Natural killer cell (primary cell): ENCODE measurements around the gene SEPTIN14. TPM values are rescaled to one million over a fixed set of nuclear protein-coding genes. Genes with fewer than 3 reads are reported as not detected.
"Not testable (repeated sequence)": the region's sequence is repeated elsewhere in the genome, so short reads cannot be mapped to it uniquely, and the experiment has no call there.

Source experiments
- ATAC-seq, 3 donors: fragments of 150-1000 bp in 2 of 3; fragments of 200-7000 bp in 1 of 3; cut with Tn5 transposase; 1 replicate in 1 of 3; 2 replicates in 2 of 3; pipeline ENCODE4 v1.10.0; 2021; ENCODE audit warnings: mild to moderate bottlenecking in 2 of 3, moderate library complexity in 2 of 3
- DNase-seq, 2 donors: peaks; one replicate each; pipeline versions ENCODE4 v3.0.0 to v3.0.0-alpha.2; 2013 to 2021; ENCODE audit warnings: mixed read lengths in 1 of 2
- H3K27ac ChIP-seq: one replicate; pipeline ENCODE4 v1.5.1; 2013; ENCODE audit warnings: mild to moderate bottlenecking, low read length
- H3K27me3 ChIP-seq: one replicate; pipeline ENCODE4 v1.6.1; 2013; ENCODE audit warnings: low read length; ENCODE audit not compliant: control insufficient read depth, insufficient read depth
- H3K36me3 ChIP-seq: one replicate; pipeline ENCODE4 v1.6.1; 2013; ENCODE audit warnings: low read length; ENCODE audit not compliant: control insufficient read depth, insufficient read depth
- H3K4me1 ChIP-seq: one replicate; pipeline ENCODE4 v1.6.1; 2013; ENCODE audit warnings: low read length; ENCODE audit not compliant: control insufficient read depth, insufficient read depth
- H3K4me3 ChIP-seq: one replicate; pipeline ENCODE4 v1.5.1; 2013; ENCODE audit warnings: low read length
- H3K9me3 ChIP-seq: one replicate; pipeline ENCODE4 v1.6.1; 2013; ENCODE audit warnings: low read length; ENCODE audit not compliant: control insufficient read depth, insufficient read depth
- H3K27ac Mint-ChIP-seq, 2 donors: one replicate each; pipeline ENCODE4 v1.8.0; 2022; ENCODE audit warnings: mild to moderate bottlenecking in 2 of 2, mixed read lengths in 2 of 2, moderate library complexity in 1 of 2
- H3K27me3 Mint-ChIP-seq, 2 donors: one replicate each; pipeline ENCODE4 v1.8.0; 2022; ENCODE audit warnings: low read depth in 2 of 2, mixed read lengths in 2 of 2
- H3K36me3 Mint-ChIP-seq: one replicate; pipeline ENCODE4 v1.8.0; 2022; ENCODE audit warnings: mixed read lengths
- H3K4me1 Mint-ChIP-seq, 2 donors: one replicate each; pipeline ENCODE4 v1.8.0; 2022; ENCODE audit warnings: mixed read lengths in 2 of 2
- H3K4me3 Mint-ChIP-seq: one replicate; pipeline ENCODE4 v1.8.0; 2022; ENCODE audit warnings: mild to moderate bottlenecking, moderate library complexity, mixed read lengths
- H3K9me3 Mint-ChIP-seq, 2 donors: one replicate each; pipeline ENCODE4 v1.8.0; 2022; ENCODE audit warnings: mixed read lengths in 2 of 2
- WGBS: methylation state at CpG from one replicate; pipeline ENCODE4 v1.1.7; 2013; ENCODE audit warnings: missing lambda C conversion rate; ENCODE audit not compliant: insufficient coverage; 5-methylcytosine and 5-hydroxymethylcytosine counted together
- intact Hi-C: fragments of 100-400 bp; cut with micrococcal nuclease; formaldehyde crosslinking; loops from one replicate; pipeline ENCODE4 v1.14.2; 2022
- total RNA-seq, 4 donors: library from RNA; stranded (reverse); fragments of 120-200 nt in 1 of 4; gene quantifications; one replicate each; pipeline versions ENCODE4 v1.2.3 to v1.2.4, GENCODE V29; 2013 to 2022
- TF ChIP-seq, protein P1 (sequence below): fragments of 200-600 bp; IDR thresholded peaks from one replicate; pipeline ENCODE4 v1.8.0; 2022; ENCODE audit warnings: antibody characterized with exemption

The SEPTIN14 gene
- total RNA-seq, 3 donors from 2014 or later (not counting 1 experiment from before 2014, with no cell fraction given): not detected

DNA sequence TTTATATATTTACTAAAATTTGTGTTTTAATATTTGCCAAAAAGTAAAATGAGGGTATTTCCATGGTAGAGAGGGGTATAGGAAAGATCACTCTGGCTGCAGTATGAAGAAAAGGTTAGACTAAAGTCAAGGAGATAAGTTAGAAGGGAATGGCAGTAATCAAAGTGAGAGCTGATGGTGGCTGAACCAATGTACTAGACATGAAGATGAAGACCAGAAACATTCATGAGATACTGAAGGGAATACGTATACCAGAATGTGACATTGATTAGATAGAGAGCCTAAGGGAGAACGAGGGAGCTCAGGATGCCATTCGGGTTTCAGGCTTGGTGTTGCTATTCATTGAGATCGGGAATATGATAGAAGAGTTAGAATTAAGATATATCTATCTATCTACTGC is 32.5 kb upstream of the SEPTIN14 start:
- ATAC-seq (no peak), DNase-seq (no peak)
- TF ChIP-seq, protein P1, sequence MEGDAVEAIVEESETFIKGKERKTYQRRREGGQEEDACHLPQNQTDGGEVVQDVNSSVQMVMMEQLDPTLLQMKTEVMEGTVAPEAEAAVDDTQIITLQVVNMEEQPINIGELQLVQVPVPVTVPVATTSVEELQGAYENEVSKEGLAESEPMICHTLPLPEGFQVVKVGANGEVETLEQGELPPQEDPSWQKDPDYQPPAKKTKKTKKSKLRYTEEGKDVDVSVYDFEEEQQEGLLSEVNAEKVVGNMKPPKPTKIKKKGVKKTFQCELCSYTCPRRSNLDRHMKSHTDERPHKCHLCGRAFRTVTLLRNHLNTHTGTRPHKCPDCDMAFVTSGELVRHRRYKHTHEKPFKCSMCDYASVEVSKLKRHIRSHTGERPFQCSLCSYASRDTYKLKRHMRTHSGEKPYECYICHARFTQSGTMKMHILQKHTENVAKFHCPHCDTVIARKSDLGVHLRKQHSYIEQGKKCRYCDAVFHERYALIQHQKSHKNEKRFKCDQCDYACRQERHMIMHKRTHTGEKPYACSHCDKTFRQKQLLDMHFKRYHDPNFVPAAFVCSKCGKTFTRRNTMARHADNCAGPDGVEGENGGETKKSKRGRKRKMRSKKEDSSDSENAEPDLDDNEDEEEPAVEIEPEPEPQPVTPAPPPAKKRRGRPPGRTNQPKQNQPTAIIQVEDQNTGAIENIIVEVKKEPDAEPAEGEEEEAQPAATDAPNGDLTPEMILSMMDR: no peak
- Mint-ChIP-seq H3K4me3 (no peak overlapping the region), H3K9me3 (no peaks in the 10 kb centered on the region), H3K27me3 (no peaks in the 10 kb centered on the region), H3K36me3 (no peaks in the 10 kb centered on the region), H3K27ac (no peak overlapping the region), H3K4me1 (no peaks in the 10 kb centered on the region)
- Histone ChIP-seq H3K4me3 (no peak overlapping the region), H3K27ac (no peak overlapping the region), H3K4me1 (no peaks in the 10 kb centered on the region), H3K9me3 (no peaks in the 10 kb centered on the region), H3K27me3 (no peaks in the 10 kb centered on the region), H3K36me3 (no peaks in the 10 kb centered on the region)
- intact Hi-C loops: no loop called here
- 100% methylated on average over 2 of the region's 4 CpGs for WGBS

DNA sequence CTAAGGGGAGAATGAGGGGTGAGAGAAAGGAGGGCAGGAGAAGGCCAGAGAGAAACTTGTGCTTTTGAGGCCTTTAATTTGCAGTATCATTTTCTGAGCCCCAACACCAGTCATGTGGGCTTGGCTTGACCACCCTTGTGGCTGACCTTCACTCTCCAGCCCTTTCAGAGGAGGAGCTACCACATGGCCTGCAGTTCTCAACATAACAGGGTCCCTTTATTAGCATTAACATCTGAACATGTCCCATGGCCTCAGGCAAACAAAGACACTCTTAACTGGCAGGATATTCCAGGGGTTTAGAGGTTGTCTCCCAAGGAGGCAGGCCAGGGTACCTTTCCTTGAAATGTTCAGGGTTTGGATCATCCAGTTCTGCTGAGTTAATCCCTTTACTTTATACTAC is 31.4 kb upstream of the SEPTIN14 start:
- Mint-ChIP-seq H3K27ac (no peak overlapping the region), H3K27me3 (no peaks in the 10 kb centered on the region), H3K9me3 (no peaks in the 10 kb centered on the region), H3K4me3 (no peak overlapping the region), H3K4me1 (no peaks in the 10 kb centered on the region), H3K36me3 (no peaks in the 10 kb centered on the region)
- H3K4me3 ChIP-seq: no peak overlapping the region
- intact Hi-C loops: no loop called here
- H3K36me3 ChIP-seq: no peaks in the 10 kb centered on the region
- H3K27me3 ChIP-seq: no peaks in the 10 kb centered on the region
- TF ChIP-seq, protein P1: no peak
- no peaks in the 10 kb centered on the region for H3K4me1 ChIP-seq
- H3K27ac ChIP-seq: no peak overlapping the region
- ATAC-seq (no peak), DNase-seq (no peak)
- H3K9me3 ChIP-seq: no peaks in the 10 kb centered on the region

DNA sequence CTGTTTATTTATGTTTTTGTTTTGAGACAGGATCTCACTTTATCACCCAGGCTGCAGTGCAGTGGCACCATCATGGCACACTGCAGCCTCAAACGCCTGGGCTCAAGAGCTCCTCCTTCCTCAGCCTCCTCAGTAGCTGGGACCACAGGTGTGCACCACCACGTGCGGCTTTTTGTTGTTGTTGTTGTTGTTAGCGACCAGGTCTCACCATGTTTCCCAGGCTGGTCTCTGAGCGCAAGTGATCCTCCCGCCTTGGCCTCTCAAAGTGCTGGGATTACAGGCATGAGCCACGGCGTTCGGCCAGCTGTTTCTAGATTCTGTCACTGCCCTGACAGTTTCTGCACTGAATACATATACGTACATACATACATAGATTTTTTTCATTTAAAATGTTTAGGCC is 25.8 kb upstream of the SEPTIN14 start:
- H3K36me3 Mint-ChIP-seq, H3K36me3 ChIP-seq, H3K9me3 Mint-ChIP-seq, DNase-seq, H3K4me1 ChIP-seq, H3K4me3 ChIP-seq, ATAC-seq, H3K27me3 ChIP-seq, H3K27me3 Mint-ChIP-seq, H3K27ac ChIP-seq, H3K9me3 ChIP-seq: not testable (repeated sequence)
- intact Hi-C loops: loop anchor here (5.0 kb wide), 2 partner anchors 316 to 581 kb away; partner anchors contain the start of gene VOPP1
- Mint-ChIP-seq H3K27ac (peak overlapping the region; percentile 95 to 97), H3K4me3 (peak overlapping the region; percentile 89), H3K4me1 (peaks cover 4 to 10% of the 10 kb centered on the region in 2 donors)
- 92% methylated on average over 9 of the region's 10 CpGs for WGBS

DNA sequence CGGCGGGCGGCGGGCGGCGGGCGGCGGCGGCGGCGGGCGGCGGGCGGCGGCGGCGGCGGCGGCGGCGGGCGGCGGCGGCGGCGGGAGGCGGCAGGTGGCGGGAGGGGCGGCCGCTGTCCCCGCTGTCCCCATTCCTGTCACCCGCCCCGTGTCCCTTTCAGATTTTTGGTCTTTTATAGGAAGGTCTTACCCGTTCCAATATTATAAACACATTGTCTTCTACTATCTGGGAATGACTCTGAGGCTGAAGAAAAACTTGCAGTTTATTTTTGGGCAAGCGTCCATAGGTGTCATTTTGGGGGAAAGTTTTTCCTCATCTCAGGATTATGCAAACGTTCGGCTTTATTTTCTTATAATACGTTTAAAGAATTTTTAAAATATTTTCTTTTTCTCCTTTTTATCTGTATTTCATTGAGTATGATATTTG is 25.3 kb upstream of the SEPTIN14 start:
- Histone ChIP-seq H3K27ac (no peak overlapping the region), H3K36me3 (no peaks in the 10 kb centered on the region), H3K27me3 (no peaks in the 10 kb centered on the region), H3K4me1 (peaks cover 5% of the 10 kb centered on the region), H3K4me3 (peak overlapping the region; percentile 35), H3K9me3 (no peaks in the 10 kb centered on the region)
- TF ChIP-seq, protein P1: no peak
- no peaks in the 10 kb centered on the region for H3K36me3 Mint-ChIP-seq
- peaks cover 4 to 10% of the 10 kb centered on the region in 2 donors for H3K4me1 Mint-ChIP-seq
- peak overlapping the region; percentile 95 to 97 for H3K27ac Mint-ChIP-seq
- no peak for ATAC-seq
- peak overlapping the region; percentile 89 for H3K4me3 Mint-ChIP-seq
- peaks cover 0 to 4% of the 10 kb centered on the region in 2 donors for H3K27me3 Mint-ChIP-seq
- 2% methylated on average over 7 of the region's 38 CpGs for WGBS
- no peaks in the 10 kb centered on the region for H3K9me3 Mint-ChIP-seq
- peak in 1 of 2 donors; percentile 37 for DNase-seq
- intact Hi-C loops: loop anchor here (1.0 to 5.0 kb wide), 3 partner anchors 63 to 581 kb away; partner anchors contain the start of genes MRPS17 and VOPP1
